ENCODE data around the gene QRFPR. TPM values are rescaled to one million over a fixed set of nuclear protein-coding genes. Genes with fewer than 3 reads are reported as not detected.
A peak's percentile ranks its signal among the peaks of the same experiment; 100 is the strongest.

Gene QRFPR
- total and polyA plus RNA-seq, 2 experiments from 2014 or later, result 0.17 TPM; not detected in 1

DNA sequence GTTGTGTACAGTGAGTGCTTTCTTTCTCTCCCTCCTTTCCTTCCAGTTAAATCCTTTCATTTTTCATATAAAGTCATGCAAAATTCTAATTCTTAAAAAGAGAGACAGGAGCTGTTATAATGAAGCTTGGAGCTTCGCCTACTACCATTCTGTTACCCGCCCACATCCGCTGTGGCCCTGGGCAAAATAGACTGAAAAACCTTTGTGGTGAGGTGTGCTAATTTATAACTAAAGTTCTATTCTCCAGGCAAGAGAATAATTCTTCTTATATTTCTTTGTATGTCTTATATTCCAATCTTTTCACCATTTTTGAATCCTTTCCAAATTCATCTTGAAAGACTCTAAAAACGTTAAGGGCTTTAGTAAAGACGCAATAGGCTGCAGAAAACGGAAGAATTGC, 7.0 kb downstream of the QRFPR start:
- H3K79me2 ChIP-seq, result no peaks in the 10 kb centered on the region
- WGBS (ENCODE audit: low lambda C conversion rate, missing lambda C conversion rate), result 96% methylated on average over 6 of the region's 6 CpGs
- no peaks in the 10 kb centered on the region for H3K9me3 ChIP-seq (ENCODE audit: low read depth)
- no peak overlapping the region for H3K27ac ChIP-seq
- no peak overlapping the region for H3K4me3 ChIP-seq
- TF ChIP-seq, protein P1, sequence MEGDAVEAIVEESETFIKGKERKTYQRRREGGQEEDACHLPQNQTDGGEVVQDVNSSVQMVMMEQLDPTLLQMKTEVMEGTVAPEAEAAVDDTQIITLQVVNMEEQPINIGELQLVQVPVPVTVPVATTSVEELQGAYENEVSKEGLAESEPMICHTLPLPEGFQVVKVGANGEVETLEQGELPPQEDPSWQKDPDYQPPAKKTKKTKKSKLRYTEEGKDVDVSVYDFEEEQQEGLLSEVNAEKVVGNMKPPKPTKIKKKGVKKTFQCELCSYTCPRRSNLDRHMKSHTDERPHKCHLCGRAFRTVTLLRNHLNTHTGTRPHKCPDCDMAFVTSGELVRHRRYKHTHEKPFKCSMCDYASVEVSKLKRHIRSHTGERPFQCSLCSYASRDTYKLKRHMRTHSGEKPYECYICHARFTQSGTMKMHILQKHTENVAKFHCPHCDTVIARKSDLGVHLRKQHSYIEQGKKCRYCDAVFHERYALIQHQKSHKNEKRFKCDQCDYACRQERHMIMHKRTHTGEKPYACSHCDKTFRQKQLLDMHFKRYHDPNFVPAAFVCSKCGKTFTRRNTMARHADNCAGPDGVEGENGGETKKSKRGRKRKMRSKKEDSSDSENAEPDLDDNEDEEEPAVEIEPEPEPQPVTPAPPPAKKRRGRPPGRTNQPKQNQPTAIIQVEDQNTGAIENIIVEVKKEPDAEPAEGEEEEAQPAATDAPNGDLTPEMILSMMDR (IDR thresholded peaks at IDR 0.05; ENCODE audit: poor library complexity), result no peak
- TF ChIP-seq EZH2 (IDR thresholded peaks at IDR 0.05; ENCODE audit: borderline replicate concordance) (no peak), EZH2phosphoT487 (IDR thresholded peaks at IDR 0.05; ENCODE audit: low read depth, severe bottlenecking, unreplicated experiment) (no peak)
- H2AFZ ChIP-seq, result no peak overlapping the region
- H3K4me2 ChIP-seq, result no peak overlapping the region
- no peaks in the 10 kb centered on the region for H3K4me1 ChIP-seq (ENCODE audit: insufficient read depth)
- no peak for DNase-seq (ENCODE audit: low spot score)
- H3K27me3 ChIP-seq, result peaks cover 27% of the 10 kb centered on the region
- H3K36me3 ChIP-seq (replicated peaks; ENCODE audit: insufficient read depth, low read depth), result no peaks in the 10 kb centered on the region
- no peaks in the 10 kb centered on the region for H4K20me1 ChIP-seq (ENCODE audit: insufficient read depth, poor library complexity, severe bottlenecking)
- no peaks in the 10 kb centered on the region for H3K9me2 ChIP-seq (replicated peaks; ENCODE audit: insufficient read depth)

DNA sequence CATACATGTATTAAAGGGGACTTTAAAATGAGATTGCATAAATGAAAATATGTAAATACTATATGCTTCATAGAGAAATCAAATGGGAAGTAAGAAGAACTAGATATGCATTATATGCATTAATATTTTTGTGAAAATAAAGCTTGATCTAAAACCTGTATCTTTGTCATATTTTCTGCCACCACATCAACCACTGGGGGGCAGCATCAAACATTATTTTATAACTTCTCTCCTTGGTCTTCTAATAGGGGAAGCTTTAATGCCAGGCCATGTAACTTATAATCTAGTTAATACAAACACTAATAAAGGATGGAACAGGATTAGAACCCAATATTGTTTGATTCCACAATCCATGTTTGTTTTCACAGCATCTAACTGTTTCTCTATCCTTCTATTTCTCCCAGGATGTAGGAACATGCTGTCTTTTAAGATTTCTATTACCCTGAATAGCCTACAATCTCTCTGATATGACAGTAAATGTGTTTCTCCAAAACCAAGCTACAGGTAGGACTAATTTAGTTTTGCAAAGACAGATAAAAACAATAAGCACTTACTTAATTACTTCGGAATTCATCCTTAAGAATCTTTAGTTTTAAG, 10.0 kb downstream of the QRFPR start:
- no peaks in the 10 kb centered on the region for H4K20me1 ChIP-seq (ENCODE audit: insufficient read depth, poor library complexity, severe bottlenecking)
- no peaks in the 10 kb centered on the region for H3K9me2 ChIP-seq (replicated peaks; ENCODE audit: insufficient read depth)
- TF ChIP-seq EZH2phosphoT487 (IDR thresholded peaks at IDR 0.05; ENCODE audit: low read depth, severe bottlenecking, unreplicated experiment) (no peak), EZH2 (IDR thresholded peaks at IDR 0.05; ENCODE audit: borderline replicate concordance) (no peak)
- TF ChIP-seq, protein P1 (IDR thresholded peaks at IDR 0.05; ENCODE audit: poor library complexity), result peak; percentile 79
- H3K27ac ChIP-seq, result no peak overlapping the region
- H3K4me1 ChIP-seq (ENCODE audit: insufficient read depth), result no peaks in the 10 kb centered on the region
- DNase-seq (ENCODE audit: low spot score), result peak; percentile 63
- no peaks in the 10 kb centered on the region for H3K9me3 ChIP-seq (ENCODE audit: low read depth)
- H3K79me2 ChIP-seq, result no peaks in the 10 kb centered on the region
- H3K4me2 ChIP-seq, result no peak overlapping the region
- H3K4me3 ChIP-seq, result no peak overlapping the region
- 83% methylated on average over 1 of the region's 1 CpG for WGBS (ENCODE audit: low lambda C conversion rate, missing lambda C conversion rate)
- no peaks in the 10 kb centered on the region for H3K36me3 ChIP-seq (replicated peaks; ENCODE audit: insufficient read depth, low read depth)
- H3K27me3 ChIP-seq, result peaks cover 8% of the 10 kb centered on the region
- no peak overlapping the region for H2AFZ ChIP-seq

DNA sequence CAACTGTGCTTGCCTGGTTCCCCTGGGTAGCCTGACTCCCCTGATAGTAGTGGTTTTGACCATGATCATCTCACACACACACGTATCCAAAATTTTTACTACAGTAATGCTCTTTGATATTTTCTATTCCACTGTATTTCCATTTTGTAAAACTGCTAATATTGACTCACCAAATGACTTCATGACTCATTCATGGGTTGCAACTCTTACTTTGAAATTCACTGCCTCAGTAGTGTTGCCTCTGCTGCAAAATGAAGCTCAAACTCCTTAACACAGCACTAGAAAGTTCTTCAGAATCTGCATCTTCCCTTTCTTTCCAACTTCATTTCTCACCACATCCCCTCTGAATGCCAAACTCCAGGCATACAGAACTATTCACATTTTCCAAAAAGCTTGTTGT, 20.3 kb downstream of the QRFPR start:
- H3K4me2 ChIP-seq, result no peak overlapping the region
- no peak overlapping the region for H3K4me3 ChIP-seq
- no peaks in the 10 kb centered on the region for H3K27me3 ChIP-seq
- H3K27ac ChIP-seq, result no peak overlapping the region
- H3K9me2 ChIP-seq (replicated peaks; ENCODE audit: insufficient read depth), result no peaks in the 10 kb centered on the region
- no peaks in the 10 kb centered on the region for H4K20me1 ChIP-seq (ENCODE audit: insufficient read depth, poor library complexity, severe bottlenecking)
- WGBS (ENCODE audit: low lambda C conversion rate, missing lambda C conversion rate), result 96% methylated on average over 1 of the region's 1 CpG
- H3K79me2 ChIP-seq, result no peaks in the 10 kb centered on the region
- H3K36me3 ChIP-seq (replicated peaks; ENCODE audit: insufficient read depth, low read depth), result no peaks in the 10 kb centered on the region
- no peaks in the 10 kb centered on the region for H3K9me3 ChIP-seq (ENCODE audit: low read depth)
- no peak for DNase-seq (ENCODE audit: low spot score)
- H3K4me1 ChIP-seq (ENCODE audit: insufficient read depth), result no peaks in the 10 kb centered on the region
- no peak overlapping the region for H2AFZ ChIP-seq
- no peak for TF ChIP-seq EZH2 (IDR thresholded peaks at IDR 0.05; ENCODE audit: borderline replicate concordance)
- TF ChIP-seq, protein P1 (IDR thresholded peaks at IDR 0.05; ENCODE audit: poor library complexity), result no peak

DNA sequence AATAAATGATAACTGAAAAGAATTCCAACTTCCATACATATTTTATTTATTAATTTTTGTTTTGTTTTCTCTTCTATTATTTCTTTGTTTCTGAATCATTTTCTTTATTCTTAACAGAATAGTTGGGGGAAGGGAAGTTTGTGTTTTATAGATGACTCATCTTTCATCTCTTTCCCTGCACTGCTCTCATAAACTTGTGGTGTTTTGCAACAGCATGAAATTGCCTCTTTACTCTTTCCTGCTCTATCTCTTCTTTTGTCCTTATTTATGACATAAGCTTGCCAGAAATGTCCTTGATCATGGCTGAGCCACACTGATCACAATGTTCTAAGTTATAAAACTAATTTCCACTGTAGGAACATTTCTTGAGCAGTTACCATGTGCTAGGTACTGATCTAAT, 22.3 kb downstream of the QRFPR start:
- Histone ChIP-seq H3K4me3 (no peak overlapping the region), H3K9me3 (ENCODE audit: low read depth) (no peaks in the 10 kb centered on the region), H3K9me2 (replicated peaks; ENCODE audit: insufficient read depth) (no peaks in the 10 kb centered on the region), H3K4me1 (ENCODE audit: insufficient read depth) (no peaks in the 10 kb centered on the region), H3K79me2 (no peaks in the 10 kb centered on the region), H3K27ac (peak overlapping the region; percentile 30), H3K27me3 (no peaks in the 10 kb centered on the region), H3K36me3 (replicated peaks; ENCODE audit: insufficient read depth, low read depth) (no peaks in the 10 kb centered on the region), H2AFZ (no peak overlapping the region), H3K4me2 (no peak overlapping the region), H4K20me1 (ENCODE audit: insufficient read depth, poor library complexity, severe bottlenecking) (no peaks in the 10 kb centered on the region)
- DNase-seq (ENCODE audit: low spot score), result peak; percentile 21
- TF ChIP-seq, protein P1 (IDR thresholded peaks at IDR 0.05; ENCODE audit: poor library complexity), result no peak
- TF ChIP-seq EZH2phosphoT487 (IDR thresholded peaks at IDR 0.05; ENCODE audit: low read depth, severe bottlenecking, unreplicated experiment), result no peak
- TF ChIP-seq EZH2 (IDR thresholded peaks at IDR 0.05; ENCODE audit: borderline replicate concordance), result no peak
